RWPE1 (cell line): ENCODE results near the gene AGRN.
"Not testable (repeated sequence)": the region's sequence is repeated elsewhere in the genome, so short reads cannot be mapped to it uniquely, and the experiment has no call there.

Experiments
- CTCF ChIA-PET: fragments of 350-600 bp; sonication (Branson Sonifier 250); formaldehyde crosslinking; extraction: SDS; loops from one replicate; lab custom pipeline; 2021; lab: Yijun Ruan, JAX
- POLR2A ChIA-PET: fragments of 400-600 bp; formaldehyde crosslinking; extraction: SDS; loops from one replicate; lab custom pipeline; 2020; ENCODE audit warnings: antibody characterized with exemption; ENCODE audit not compliant: low non-redundant PET; lab: Yijun Ruan, JAX
- DNase-seq: peaks from one replicate; pipeline ENCODE4 v3.0.0; 2012; ENCODE audit warnings: low spot score
- H3K27ac ChIP-seq: fragments of 450-650 bp; 2 replicates; pipeline ENCODE4 v1.5.1; 2017
- TF ChIP-seq, protein P1 (sequence below): fragments of 450-650 bp; conservative IDR thresholded peaks from 2 replicates; pipeline ENCODE4 v1.5.1; 2017; ENCODE audit warnings: low read depth, mild to moderate bottlenecking

AGRN gene

DNA sequence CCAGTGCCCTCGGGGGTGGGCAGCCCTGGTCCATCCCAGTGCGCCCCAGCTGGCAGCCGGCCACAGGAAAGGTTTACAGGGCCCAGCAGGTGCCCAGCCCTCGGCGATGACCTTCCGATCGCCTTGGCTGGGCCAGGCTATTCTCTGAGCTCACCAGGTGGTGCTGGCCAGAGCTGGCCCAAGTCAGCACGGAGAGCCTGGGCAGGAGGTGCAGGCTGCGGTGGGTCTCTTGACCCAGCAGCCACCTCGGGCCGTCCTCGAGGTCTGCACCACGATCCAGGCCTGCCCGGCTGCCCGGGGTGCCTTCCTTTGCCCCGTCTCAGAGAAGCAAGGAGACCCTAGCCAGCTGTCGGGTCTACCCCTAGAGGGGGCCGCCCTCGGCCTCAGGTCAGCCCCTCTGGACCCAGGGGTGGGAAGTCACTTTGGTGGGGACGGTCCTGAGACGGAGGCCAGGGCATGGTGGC, 38.4 kb upstream of the AGRN start:
- ChIA-PET CTCF (interaction anchor here (0.7 to 6.0 kb wide), 5 partner anchors 21 to 108 kb away, joined by 3 to 50 read pairs (median 5); no protein-coding TSS in a partner anchor), POLR2A (interaction anchor here (1.3 kb wide), 1 partner anchor 14 kb away, joined by 5 read pairs; no protein-coding TSS in a partner anchor)
- TF ChIP-seq, protein P1, sequence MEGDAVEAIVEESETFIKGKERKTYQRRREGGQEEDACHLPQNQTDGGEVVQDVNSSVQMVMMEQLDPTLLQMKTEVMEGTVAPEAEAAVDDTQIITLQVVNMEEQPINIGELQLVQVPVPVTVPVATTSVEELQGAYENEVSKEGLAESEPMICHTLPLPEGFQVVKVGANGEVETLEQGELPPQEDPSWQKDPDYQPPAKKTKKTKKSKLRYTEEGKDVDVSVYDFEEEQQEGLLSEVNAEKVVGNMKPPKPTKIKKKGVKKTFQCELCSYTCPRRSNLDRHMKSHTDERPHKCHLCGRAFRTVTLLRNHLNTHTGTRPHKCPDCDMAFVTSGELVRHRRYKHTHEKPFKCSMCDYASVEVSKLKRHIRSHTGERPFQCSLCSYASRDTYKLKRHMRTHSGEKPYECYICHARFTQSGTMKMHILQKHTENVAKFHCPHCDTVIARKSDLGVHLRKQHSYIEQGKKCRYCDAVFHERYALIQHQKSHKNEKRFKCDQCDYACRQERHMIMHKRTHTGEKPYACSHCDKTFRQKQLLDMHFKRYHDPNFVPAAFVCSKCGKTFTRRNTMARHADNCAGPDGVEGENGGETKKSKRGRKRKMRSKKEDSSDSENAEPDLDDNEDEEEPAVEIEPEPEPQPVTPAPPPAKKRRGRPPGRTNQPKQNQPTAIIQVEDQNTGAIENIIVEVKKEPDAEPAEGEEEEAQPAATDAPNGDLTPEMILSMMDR: no peak
- H3K27ac ChIP-seq: no peak overlapping the region
- DNase-seq: no peak

DNA sequence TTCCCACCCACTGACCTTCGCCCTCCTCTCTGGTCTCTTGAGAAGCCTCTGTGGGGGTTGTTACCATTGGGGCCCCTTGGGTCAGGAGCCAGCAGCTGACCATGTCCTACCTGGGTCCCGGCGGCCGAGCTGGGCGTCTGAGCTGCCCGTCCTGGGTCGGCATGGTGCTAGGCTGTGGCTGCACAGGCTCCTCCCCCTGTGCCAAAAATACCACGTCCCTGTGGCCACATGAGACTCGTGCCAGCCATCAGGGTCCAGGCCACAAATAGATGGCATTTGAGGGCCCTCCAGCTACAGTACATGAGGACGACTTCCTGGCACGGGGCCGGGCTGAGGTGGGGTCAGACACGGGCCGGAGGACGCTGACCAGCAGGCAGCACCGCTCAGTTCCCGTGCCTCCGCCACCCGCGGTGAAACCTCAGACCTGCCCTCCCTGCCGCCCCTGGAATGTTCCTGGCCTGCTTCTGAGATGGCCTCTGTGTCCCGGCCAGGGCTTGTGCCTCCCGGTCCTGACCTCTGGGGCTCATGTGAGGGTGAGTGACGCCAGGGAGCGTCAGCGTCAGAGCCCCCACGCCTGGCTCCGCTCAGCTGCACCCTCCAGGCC, 37.9 kb upstream of the AGRN start, which contains the start of gene PERM1:
Gene PERM1 (minus strand): TSS at position 139 of the 604 bp plus-strand sequence. CDS start 1,064 bp downstream, outside the sequence.
- POLR2A ChIA-PET: no interaction called here
- DNase-seq: no peak
- CTCF ChIA-PET: interaction anchor here (0.5 to 6.0 kb wide), 6 partner anchors 20 to 182 kb away, joined by 3 to 50 read pairs (median 5); no protein-coding TSS in a partner anchor
- H3K27ac ChIP-seq: peak within 1 kb of the TSS; percentile 7; the same call in 1 of the 2 replicates
- TF ChIP-seq, protein P1: no peak

GRCh38 chr1:982765-983436, 37.0 kb upstream of the AGRN start:
- POLR2A ChIA-PET: no interaction called here
- TF ChIP-seq, protein P1: no peak
- DNase-seq: no peak
- CTCF ChIA-PET: interaction anchor here (0.5 to 6.0 kb wide), 7 partner anchors 12 to 91 kb away, joined by 3 to 50 read pairs (median 5); partner anchors contain the start of genes PLEKHN1 and RNF223
- peak overlapping the region; percentile 7; the same call in 1 of the 2 replicates for H3K27ac ChIP-seq

DNA sequence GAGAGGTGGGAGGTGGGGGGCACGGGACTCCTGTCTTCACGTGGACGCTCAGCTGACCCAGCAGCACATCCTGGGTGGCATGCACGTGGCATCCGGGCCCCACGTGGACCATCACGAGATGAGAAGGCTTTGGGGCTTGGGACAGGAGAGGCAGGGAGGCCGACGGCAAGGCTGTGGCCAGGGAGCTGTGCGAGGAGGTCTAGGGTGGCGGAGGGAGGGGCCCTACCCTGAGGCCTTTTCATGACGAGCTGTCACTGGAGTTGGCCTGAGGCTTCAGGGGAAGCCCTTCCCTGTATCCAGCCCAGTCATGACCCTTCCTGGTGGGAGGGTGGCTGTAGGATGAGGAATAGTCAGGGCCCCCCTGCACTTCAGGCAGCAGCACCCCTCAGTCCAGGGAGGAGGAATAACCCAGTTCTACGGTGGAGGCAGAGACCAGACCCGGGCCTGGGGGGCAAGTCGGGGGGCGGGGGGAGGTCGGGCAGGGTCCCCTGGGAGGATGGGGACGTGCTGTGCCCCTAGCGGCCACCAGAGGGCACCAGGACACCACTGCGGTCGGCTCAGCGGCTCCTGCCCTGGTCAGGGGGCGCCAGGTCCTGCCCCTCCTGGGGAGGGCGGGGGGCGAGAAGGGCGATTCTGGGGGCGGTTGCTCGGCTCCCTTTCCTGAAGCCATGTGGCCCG, 36.0 kb upstream of the AGRN start:
- H3K27ac ChIP-seq: peak overlapping the region; percentile 7; the same call in 1 of the 2 replicates
- CTCF ChIA-PET: interaction anchor here (0.6 to 6.0 kb wide), 19 partner anchors 8 to 388 kb away, joined by 3 to 50 read pairs (median 4); partner anchors contain the start of gene PLEKHN1

DNA sequence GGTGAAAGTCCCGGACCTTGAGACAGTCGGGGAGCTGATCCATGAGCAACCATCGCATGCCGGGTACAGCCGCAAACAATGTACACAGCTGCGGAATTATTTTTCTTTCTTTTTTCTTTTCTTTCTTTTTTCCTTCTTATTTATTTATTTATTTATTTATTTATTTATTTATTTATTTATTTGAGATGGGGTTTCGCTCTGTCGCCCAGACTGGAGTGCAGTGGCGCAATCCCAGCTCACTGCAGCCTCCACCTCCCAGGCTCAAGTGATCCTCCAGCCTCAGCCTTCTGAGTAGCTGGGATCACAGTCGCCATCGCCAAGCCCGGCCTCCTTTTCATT, 35.5 kb upstream of the AGRN start:
- no peak for DNase-seq
- TF ChIP-seq, protein P1: peak; percentile 64
- CTCF ChIA-PET: interaction anchor here (0.6 to 6.0 kb wide), 19 partner anchors 8 to 388 kb away, joined by 3 to 50 read pairs (median 3); no protein-coding TSS in a partner anchor
- H3K27ac ChIP-seq: no peak overlapping the region
- POLR2A ChIA-PET: no interaction called here

More for the DNA sequence above, 36.0 kb upstream of the AGRN start:
- DNase-seq: peak; percentile 52
- POLR2A ChIA-PET: no interaction called here
- TF ChIP-seq, protein P1: peak; percentile 93

DNA sequence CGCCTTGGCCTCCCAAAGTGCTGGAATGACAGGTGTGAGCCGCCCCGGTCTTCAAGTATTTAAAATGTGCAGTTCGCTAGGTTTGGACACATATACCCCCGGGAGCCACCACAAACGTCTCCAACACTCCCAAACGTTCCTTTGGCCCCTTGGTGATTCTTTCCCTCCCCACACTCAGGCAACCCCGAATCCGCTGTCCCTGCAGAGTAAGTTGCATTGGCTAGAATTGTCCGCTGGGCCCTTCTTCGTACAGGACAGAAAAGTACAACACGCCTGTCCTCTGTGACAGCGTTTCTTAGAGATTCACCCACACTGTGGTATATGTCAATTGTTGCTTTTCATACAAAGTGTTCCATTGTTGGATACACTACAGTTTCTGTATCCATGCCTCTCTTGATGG, 34.8 kb upstream of the AGRN start:
- DNase-seq: no peak
- ChIA-PET CTCF (interaction anchor here (0.6 to 6.0 kb wide), 10 partner anchors 9 to 306 kb away, joined by 3 to 50 read pairs (median 6); no protein-coding TSS in a partner anchor), POLR2A (no interaction called here)
- TF ChIP-seq, protein P1: no peak
- no peak overlapping the region for H3K27ac ChIP-seq

DNA sequence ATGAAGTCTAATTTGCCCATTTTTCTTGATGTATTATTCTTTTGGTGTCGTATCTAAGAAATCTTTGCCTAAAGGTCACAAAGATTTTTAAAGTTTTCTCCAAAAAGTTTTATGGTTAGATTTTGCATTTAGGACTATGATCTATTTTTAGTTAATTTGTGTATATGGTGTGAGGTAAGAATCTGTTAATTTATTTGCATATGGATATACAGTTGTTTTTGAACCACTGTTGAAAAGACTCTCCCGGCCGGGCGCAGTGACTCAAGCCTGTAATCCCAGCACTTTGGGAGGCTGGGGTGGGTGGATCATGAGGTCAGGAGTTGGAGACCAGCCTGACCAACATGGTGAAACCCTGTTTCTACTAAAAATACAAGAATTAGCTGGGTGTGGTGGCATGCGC, 31.9 kb upstream of the AGRN start:
- POLR2A ChIA-PET, DNase-seq, CTCF ChIA-PET, H3K27ac ChIP-seq: not testable (repeated sequence)

DNA sequence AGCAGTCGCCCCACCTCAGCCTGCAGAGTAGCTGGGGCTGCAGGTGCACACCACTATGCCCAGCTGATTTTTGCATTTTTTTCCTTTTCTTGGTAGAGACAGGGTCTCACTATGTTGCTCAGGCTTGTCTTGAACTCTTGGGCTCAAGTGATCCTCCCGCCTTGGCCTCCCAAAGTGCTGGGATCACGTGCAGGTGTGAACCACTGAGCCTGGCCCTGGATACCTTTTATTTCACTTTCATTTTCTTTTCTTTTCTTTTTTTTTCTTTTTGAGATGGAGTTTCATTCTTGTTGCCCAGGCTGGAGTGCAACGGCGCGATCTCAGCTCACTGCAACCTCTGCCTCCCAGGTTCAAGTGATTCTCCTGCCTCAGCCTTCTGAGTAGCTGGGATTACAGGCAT, 28.6 kb upstream of the AGRN start:
- H3K27ac ChIP-seq, DNase-seq, POLR2A ChIA-PET: not testable (repeated sequence)
- CTCF ChIA-PET: interaction anchor here (0.9 kb wide), 1 partner anchor 67 kb away, joined by 4 read pairs; no protein-coding TSS in a partner anchor
